ENCODE data around the gene SLC15A2.

Gene SLC15A2

DNA sequence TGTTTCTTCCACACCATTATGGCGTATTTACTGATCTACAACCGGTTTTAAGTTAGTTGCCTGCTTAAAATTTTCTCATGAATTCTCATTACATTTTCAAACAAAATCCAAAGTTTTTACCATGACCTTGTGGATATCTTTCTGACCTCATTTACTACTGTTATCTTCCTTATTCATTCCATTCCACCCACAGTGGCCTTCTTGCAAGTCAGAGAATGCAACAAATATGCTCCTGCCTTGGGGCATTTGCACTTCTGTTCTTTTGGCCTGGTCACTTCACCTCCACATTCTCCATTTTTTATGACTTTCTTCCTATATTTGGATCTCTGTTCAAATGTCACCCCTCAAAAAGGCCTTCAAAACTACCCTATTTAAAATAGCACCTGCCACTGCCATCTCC is 8.8 kb upstream of the SLC15A2 start:
- H3K9me3 ChIP-seq: no peaks in the 10 kb centered on the region; the same call in 1 of the 2 replicates
- DNase-seq: no peak
- no peaks in the 10 kb centered on the region for H3K4me1 ChIP-seq
- H3K27me3 ChIP-seq: no peaks in the 10 kb centered on the region; the same call in 1 of the 2 replicates
- H3K36me3 ChIP-seq: no peaks in the 10 kb centered on the region
- no peak overlapping the region for H3K4me3 ChIP-seq (ENCODE audit: low read depth, low read length)
- TF ChIP-seq, protein P1, sequence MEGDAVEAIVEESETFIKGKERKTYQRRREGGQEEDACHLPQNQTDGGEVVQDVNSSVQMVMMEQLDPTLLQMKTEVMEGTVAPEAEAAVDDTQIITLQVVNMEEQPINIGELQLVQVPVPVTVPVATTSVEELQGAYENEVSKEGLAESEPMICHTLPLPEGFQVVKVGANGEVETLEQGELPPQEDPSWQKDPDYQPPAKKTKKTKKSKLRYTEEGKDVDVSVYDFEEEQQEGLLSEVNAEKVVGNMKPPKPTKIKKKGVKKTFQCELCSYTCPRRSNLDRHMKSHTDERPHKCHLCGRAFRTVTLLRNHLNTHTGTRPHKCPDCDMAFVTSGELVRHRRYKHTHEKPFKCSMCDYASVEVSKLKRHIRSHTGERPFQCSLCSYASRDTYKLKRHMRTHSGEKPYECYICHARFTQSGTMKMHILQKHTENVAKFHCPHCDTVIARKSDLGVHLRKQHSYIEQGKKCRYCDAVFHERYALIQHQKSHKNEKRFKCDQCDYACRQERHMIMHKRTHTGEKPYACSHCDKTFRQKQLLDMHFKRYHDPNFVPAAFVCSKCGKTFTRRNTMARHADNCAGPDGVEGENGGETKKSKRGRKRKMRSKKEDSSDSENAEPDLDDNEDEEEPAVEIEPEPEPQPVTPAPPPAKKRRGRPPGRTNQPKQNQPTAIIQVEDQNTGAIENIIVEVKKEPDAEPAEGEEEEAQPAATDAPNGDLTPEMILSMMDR (IDR thresholded peaks at IDR 0.05; ENCODE audit: low read depth, low read length): no peak

DNA sequence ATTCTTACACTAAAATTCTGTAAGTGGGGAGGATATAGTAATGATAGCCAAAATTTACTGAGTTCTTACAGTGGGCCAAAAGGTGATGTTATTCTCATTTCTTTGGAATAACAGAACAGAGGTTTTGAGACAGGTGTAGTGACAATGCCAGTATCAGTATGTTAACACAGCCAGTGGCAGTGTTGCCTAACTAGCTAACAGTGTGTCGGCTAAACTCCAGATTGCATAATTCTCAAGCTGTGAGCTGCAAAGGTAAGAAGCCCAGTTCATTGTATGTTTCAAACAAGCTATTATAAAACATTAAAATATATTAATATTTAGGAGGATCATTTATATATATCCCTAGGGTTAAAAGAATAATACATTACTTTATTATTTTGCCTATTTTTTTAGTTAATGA is 920 bp downstream of the SLC15A2 start:
- TF ChIP-seq, protein P1 (IDR thresholded peaks at IDR 0.05; ENCODE audit: low read depth, low read length): no peak
- Histone ChIP-seq H3K36me3 (no peaks in the 10 kb centered on the region), H3K4me1 (no peaks in the 10 kb centered on the region), H3K4me3 (ENCODE audit: low read depth, low read length) (no peak overlapping the region), H3K27me3 (peaks cover 10% of the 10 kb centered on the region), H3K9me3 (no peaks in the 10 kb centered on the region)
- DNase-seq: no peak

DNA sequence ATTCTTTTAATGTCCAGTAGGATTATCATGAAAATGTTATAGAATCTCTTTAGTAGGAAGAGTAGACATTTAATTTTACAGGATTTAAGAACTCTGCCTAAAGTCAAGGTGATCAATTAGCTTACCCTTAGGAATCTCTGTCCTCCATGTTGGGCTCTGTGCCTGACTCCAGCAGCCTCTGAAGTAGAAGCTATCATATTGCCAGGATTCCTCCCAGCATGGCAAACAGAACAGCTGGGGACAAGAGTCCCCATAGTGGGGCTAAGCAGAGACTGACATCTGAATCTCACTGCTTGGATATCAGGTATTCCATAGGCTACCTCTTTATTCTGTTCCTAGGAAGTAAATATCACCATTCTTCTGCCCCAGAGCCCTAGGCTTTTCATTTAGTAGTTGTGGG is 1.5 kb downstream of the SLC15A2 start:
- Histone ChIP-seq H3K4me1 (no peaks in the 10 kb centered on the region), H3K36me3 (no peaks in the 10 kb centered on the region), H3K9me3 (no peaks in the 10 kb centered on the region), H3K27me3 (peaks cover 10% of the 10 kb centered on the region), H3K4me3 (ENCODE audit: low read depth, low read length) (no peak overlapping the region)
- DNase-seq: no peak
- TF ChIP-seq, protein P1 (IDR thresholded peaks at IDR 0.05; ENCODE audit: low read depth, low read length): no peak

DNA sequence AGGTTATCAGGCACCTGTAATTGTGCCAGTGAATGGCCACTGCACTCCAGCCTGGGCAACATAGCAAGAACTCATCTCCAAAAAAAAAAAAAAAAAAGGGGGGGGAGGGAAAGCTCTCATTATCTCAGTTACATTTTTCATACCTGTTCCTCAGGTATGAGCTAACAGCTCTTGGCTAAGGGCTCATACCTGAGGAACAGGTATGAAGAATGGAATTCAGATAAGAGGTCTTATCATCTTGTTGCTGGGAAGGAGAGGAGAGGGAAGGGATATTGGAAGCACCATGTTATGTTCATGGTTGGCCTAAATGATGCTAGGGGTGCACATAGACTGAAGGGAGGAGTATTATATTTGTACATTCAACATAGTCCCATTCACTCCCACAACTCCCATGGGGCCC is 2.6 kb downstream of the SLC15A2 start:
- DNase-seq: no peak
- H3K4me3 ChIP-seq (ENCODE audit: low read depth, low read length): no peak overlapping the region
- TF ChIP-seq, protein P1 (IDR thresholded peaks at IDR 0.05; ENCODE audit: low read depth, low read length): no peak
- H3K36me3 ChIP-seq: no peaks in the 10 kb centered on the region
- no peaks in the 10 kb centered on the region for H3K9me3 ChIP-seq
- peaks cover 10% of the 10 kb centered on the region for H3K27me3 ChIP-seq
- no peaks in the 10 kb centered on the region for H3K4me1 ChIP-seq

DNA sequence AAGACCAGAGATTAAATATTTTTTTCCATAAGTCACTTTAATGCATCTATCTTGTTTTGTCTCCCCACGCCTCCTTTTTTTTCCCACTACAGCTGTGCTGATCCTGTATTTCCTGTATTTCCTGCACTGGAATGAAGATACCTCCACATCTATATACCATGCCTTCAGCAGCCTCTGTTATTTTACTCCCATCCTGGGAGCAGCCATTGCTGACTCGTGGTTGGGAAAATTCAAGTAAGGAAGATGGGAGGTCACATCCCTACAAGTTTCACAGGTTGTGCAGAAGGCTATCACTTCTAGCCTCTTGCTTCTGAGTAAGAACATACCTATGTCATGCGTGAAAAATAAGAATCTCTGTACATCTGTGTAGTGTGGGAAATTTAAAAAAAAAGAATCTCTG is 3.1 kb downstream of the SLC15A2 start:
- Histone ChIP-seq H3K36me3 (no peaks in the 10 kb centered on the region), H3K27me3 (peaks cover 10% of the 10 kb centered on the region), H3K4me1 (no peaks in the 10 kb centered on the region), H3K9me3 (no peaks in the 10 kb centered on the region), H3K4me3 (ENCODE audit: low read depth, low read length) (no peak overlapping the region)
- TF ChIP-seq, protein P1 (IDR thresholded peaks at IDR 0.05; ENCODE audit: low read depth, low read length): no peak
- no peak for DNase-seq

DNA sequence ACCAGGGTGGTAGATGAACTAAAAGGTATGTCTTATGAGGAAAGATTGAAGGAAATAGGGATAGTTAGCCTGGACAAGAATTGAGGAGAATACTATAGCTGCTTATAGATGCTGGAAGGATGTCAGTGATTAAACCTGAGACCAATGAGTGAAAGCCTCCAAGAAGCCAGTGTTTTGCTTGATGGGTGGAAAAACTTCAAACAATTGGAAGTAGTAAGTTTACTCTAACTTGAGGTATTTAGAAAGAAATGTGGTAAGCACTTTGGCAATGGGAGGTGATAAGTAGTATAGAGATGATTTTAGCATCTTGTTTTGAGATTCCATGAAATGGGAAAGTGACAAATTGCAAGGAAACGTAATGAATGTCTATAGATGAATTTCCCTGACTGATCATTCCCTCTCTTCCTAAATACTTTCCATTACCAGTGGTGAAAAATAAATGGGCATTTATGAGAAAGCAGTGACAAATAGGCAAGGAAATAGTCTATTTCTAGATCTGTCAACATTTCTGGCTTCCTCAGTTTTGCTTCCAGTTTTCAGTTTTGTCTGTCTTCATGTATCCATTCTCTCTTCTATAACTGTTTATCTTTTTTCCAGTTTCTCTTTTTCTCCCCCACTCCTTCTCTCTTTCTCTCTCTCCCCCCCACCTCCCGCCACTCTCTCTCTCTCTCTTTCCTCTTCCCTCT is 19.2 kb downstream of the SLC15A2 start:
- H3K9me3 ChIP-seq: no peaks in the 10 kb centered on the region
- DNase-seq: no peak
- peaks cover 5% of the 10 kb centered on the region; the same call in 1 of the 2 replicates for H3K27me3 ChIP-seq
- TF ChIP-seq, protein P1 (IDR thresholded peaks at IDR 0.05; ENCODE audit: low read depth, low read length): no peak
- H3K4me3 ChIP-seq (ENCODE audit: low read depth, low read length): no peak overlapping the region
- H3K4me1 ChIP-seq: no peaks in the 10 kb centered on the region
- H3K36me3 ChIP-seq: no peaks in the 10 kb centered on the region

All from BE2C (cell line).